IMR-90 (cell line): ENCODE data around the gene ZNF583. TPM values are rescaled to one million over a fixed set of nuclear protein-coding genes. Genes with fewer than 3 reads are reported as not detected.

Source experiments
- ATAC-seq: fragments of 200-7000 bp; cut with Tn5 transposase; 2 replicates; pipeline ENCODE4 v1.9.1; 2020; ENCODE audit warnings: low read depth, mild to moderate bottlenecking, moderate library complexity
- BruUV-seq: library from RNA; stranded (reverse); fragments of 400-500 nt; replicated peaks from 2 replicates; lab custom pipeline; 2021; lab: Mats Ljungman, UMichigan
- CTCF ChIA-PET: fragments of 300-600 bp; formaldehyde crosslinking; extraction: SDS; loops from one replicate; lab custom pipeline; 2021; ENCODE audit warnings: antibody characterized with exemption; lab: Yijun Ruan, JAX
- POLR2A ChIA-PET: fragments of 300-600 bp; sonication (Branson Sonifier 250); formaldehyde crosslinking; loops from one replicate; lab custom pipeline; 2022; ENCODE audit warnings: antibody characterized with exemption; ENCODE audit not compliant: unreplicated experiment; lab: Charles Lee
- DNase-seq: peaks from one replicate; pipeline ENCODE4 v3.0.0; 2013
- H2AFZ ChIP-seq: replicated peaks from 2 replicates; pipeline ENCODE3; 2013; ENCODE audit warnings: low read length, mild to moderate bottlenecking; ENCODE audit not compliant: poor library complexity
- H2AK5ac ChIP-seq: 2 replicates; pipeline ENCODE4 v1.6.1; 2013; ENCODE audit warnings: low read depth, low read length, inconsistent platforms
- H2AK9ac ChIP-seq: replicated peaks from 2 replicates; pipeline ENCODE3; 2013; ENCODE audit warnings: mild to moderate bottlenecking, low read depth, low read length, moderate library complexity; ENCODE audit not compliant: poor library complexity
- H2BK120ac ChIP-seq: 2 replicates; pipeline ENCODE4 v1.6.1; 2013; ENCODE audit warnings: low read depth, low read length, inconsistent platforms
- H2BK15ac ChIP-seq: 3 replicates; pipeline ENCODE4 v1.6.1; 2013; ENCODE audit warnings: low read depth, low read length, inconsistent platforms
- H2BK20ac ChIP-seq: 2 replicates; pipeline ENCODE4 v1.6.1; 2013; ENCODE audit warnings: low read depth, mild to moderate bottlenecking, inconsistent platforms, low read length, moderate library complexity
- H2BK5ac ChIP-seq: 2 replicates; pipeline ENCODE4 v1.6.1; 2013; ENCODE audit warnings: mild to moderate bottlenecking, low read depth, low read length, inconsistent platforms; ENCODE audit not compliant: poor library complexity, severe bottlenecking
- H3K14ac ChIP-seq: replicated peaks from 2 replicates; pipeline ENCODE4 v1.6.1; 2013; ENCODE audit warnings: low read depth, low read length, inconsistent platforms
- H3K18ac ChIP-seq: 2 replicates; pipeline ENCODE4 v1.6.1; 2013; ENCODE audit warnings: low read depth, low read length, control low read depth
- H3K23ac ChIP-seq: 2 replicates; pipeline ENCODE4 v1.6.1; 2013; ENCODE audit warnings: low read depth, low read length, inconsistent platforms
- H3K27ac ChIP-seq: 2 replicates; pipeline ENCODE4 v1.5.1; 2013; ENCODE audit warnings: mild to moderate bottlenecking, control low read depth, low read length; ENCODE audit not compliant: insufficient read depth
- H3K27me3 ChIP-seq: 2 replicates; pipeline ENCODE4 v1.6.1; 2013; ENCODE audit warnings: low read length; ENCODE audit not compliant: control insufficient read depth, insufficient read depth
- H3K36me3 ChIP-seq: 2 replicates; pipeline ENCODE4 v1.6.1; 2013; ENCODE audit warnings: low read length, mixed read lengths; ENCODE audit not compliant: control insufficient read depth, insufficient read depth
- H3K4ac ChIP-seq: 2 replicates; pipeline ENCODE4 v1.6.1; 2013; ENCODE audit warnings: low read depth, low read length, inconsistent platforms
- H3K4me1 ChIP-seq: 2 replicates; pipeline ENCODE4 v1.6.1; 2013; ENCODE audit warnings: low read length, mixed read lengths; ENCODE audit not compliant: control insufficient read depth, insufficient read depth
- H3K4me2 ChIP-seq: 2 replicates; pipeline ENCODE4 v1.6.1; 2013; ENCODE audit warnings: low read depth, mild to moderate bottlenecking, control low read depth, low read length, moderate library complexity
- H3K4me3 ChIP-seq: 2 replicates; pipeline ENCODE4 v1.5.1; 2013; ENCODE audit warnings: low read depth, mild to moderate bottlenecking, control low read depth, low read length, moderate library complexity; ENCODE audit not compliant: insufficient read depth
- H3K56ac ChIP-seq: 2 replicates; pipeline ENCODE4 v1.6.1; 2013; ENCODE audit warnings: low read length, inconsistent platforms; ENCODE audit not compliant: insufficient read depth; ENCODE audit errors: extremely low read depth
- H3K79me1 ChIP-seq, 2 experiments: 2 replicates each; pipeline ENCODE4 v1.6.1; 2013; ENCODE audit warnings: low read length in 2 of 2, inconsistent platforms in 1 of 2, low read depth in 1 of 2
- H3K9ac ChIP-seq: 2 replicates; pipeline ENCODE4 v1.6.1; 2013; ENCODE audit warnings: low read depth, low read length, control low read depth
- H3K9me1 ChIP-seq: 2 replicates; pipeline ENCODE4 v1.6.1; 2013; ENCODE audit warnings: low read length, inconsistent platforms; ENCODE audit not compliant: insufficient read depth
- H3K9me3 ChIP-seq: 2 replicates; pipeline ENCODE4 v1.6.1; 2013; ENCODE audit warnings: low read length; ENCODE audit not compliant: control insufficient read depth, insufficient read depth
- H4K20me1 ChIP-seq: 2 replicates; pipeline ENCODE4 v1.6.1; 2013; ENCODE audit warnings: low read length, inconsistent platforms; ENCODE audit not compliant: insufficient read depth
- H4K5ac ChIP-seq: 2 replicates; pipeline ENCODE4 v1.6.1; 2013; ENCODE audit warnings: mild to moderate bottlenecking, low read depth, low read length, control low read depth
- H4K8ac ChIP-seq, 2 experiments: 2 replicates each; pipeline ENCODE4 v1.6.1; 2013; ENCODE audit warnings: low read depth in 2 of 2, low read length in 2 of 2, control low read depth in 1 of 2, inconsistent platforms in 1 of 2
- H4K91ac ChIP-seq: 2 replicates; pipeline ENCODE4 v1.6.1; 2013; ENCODE audit warnings: low read depth, low read length, inconsistent platforms; ENCODE audit not compliant: insufficient read depth
- CEBPB ChIP-seq: IDR thresholded peaks from 2 replicates; pipeline ENCODE4 v1.6.1; 2012; ENCODE audit warnings: low read depth, low read length, improper control_type of control experiment
- CHD1 ChIP-seq: IDR thresholded peaks from 2 replicates; pipeline ENCODE4 v1.6.1; 2012; ENCODE audit warnings: low read depth, low read length, improper control_type of control experiment
- MXI1 ChIP-seq: IDR thresholded peaks from 2 replicates; pipeline ENCODE4 v1.6.1; 2012; ENCODE audit warnings: low read depth, mild to moderate bottlenecking, low read length, moderate library complexity, borderline replicate concordance
- POLR2A ChIP-seq: IDR thresholded peaks from 2 replicates; pipeline ENCODE4 v1.6.1; 2012; ENCODE audit warnings: mild to moderate bottlenecking, low read depth, low read length
- RAD21 ChIP-seq: IDR thresholded peaks from 2 replicates; pipeline ENCODE4 v1.6.1; 2012; ENCODE audit warnings: low read length, improper control_type of control experiment
- WGBS, 2 experiments: methylation state at CpG; one replicate each; pipeline versions ENCODE4 v1.1.5 to v1.1.7; 2013; ENCODE audit warnings: missing lambda C conversion rate in 2 of 2; ENCODE audit not compliant: insufficient read length in 1 of 2; ENCODE audit errors: extremely low coverage in 2 of 2; 5-methylcytosine and 5-hydroxymethylcytosine counted together
- dilution Hi-C: fragments of 300-500 bp; cut with HindIII; formaldehyde crosslinking; loops from one replicate; pipeline ENCODE4 v1.14.3; 2018; ENCODE audit warnings: low sequenced_read_pairs; ENCODE audit not compliant: unreplicated experiment
- in situ Hi-C: fragments of 300-500 bp; cut with MboI; formaldehyde crosslinking; loops from 3 replicates; pipeline ENCODE4 v1.14.3; 2019; ENCODE audit warnings: low sequenced_read_pairs, inconsistent platforms, mixed read lengths
- intact Hi-C: fragments of 100-400 bp; cut with micrococcal nuclease; formaldehyde crosslinking; loops from 2 replicates; pipeline ENCODE4 v1.10.0; 2022
- polyA plus RNA-seq, 3 experiments: library from polyadenylated mRNA; depleted of rRNA; stranded (reverse); fragments of >200 nt; gene quantifications; 2 replicates each; pipeline ENCODE4 v1.2.3, GENCODE V29; 2012; ENCODE audit warnings: low replicate concordance in 1 of 3
- total RNA-seq: library from RNA; depleted of rRNA; stranded (reverse); fragments of >200 nt; gene quantifications from 2 replicates; pipeline ENCODE4 v1.2.3, GENCODE V29; 2012
- TF ChIP-seq, protein P1 (sequence below): fragments of 150-350 bp; IDR thresholded peaks from 2 replicates; pipeline ENCODE4 v1.6.1; 2017; ENCODE audit warnings: mild to moderate bottlenecking, antibody characterized with exemption, low read length, low read depth
- TF ChIP-seq, protein P2 (sequence below): conservative IDR thresholded peaks from 2 replicates; pipeline ENCODE4 v1.5.1; 2012; ENCODE audit warnings: mild to moderate bottlenecking, low read depth, low read length, improper control_type of control experiment

Gene ZNF583
- total and polyA plus RNA-seq, 2 of the 4 experiments (the other 2 are of a cell fraction), result 2.8 to 5.4 TPM

DNA sequence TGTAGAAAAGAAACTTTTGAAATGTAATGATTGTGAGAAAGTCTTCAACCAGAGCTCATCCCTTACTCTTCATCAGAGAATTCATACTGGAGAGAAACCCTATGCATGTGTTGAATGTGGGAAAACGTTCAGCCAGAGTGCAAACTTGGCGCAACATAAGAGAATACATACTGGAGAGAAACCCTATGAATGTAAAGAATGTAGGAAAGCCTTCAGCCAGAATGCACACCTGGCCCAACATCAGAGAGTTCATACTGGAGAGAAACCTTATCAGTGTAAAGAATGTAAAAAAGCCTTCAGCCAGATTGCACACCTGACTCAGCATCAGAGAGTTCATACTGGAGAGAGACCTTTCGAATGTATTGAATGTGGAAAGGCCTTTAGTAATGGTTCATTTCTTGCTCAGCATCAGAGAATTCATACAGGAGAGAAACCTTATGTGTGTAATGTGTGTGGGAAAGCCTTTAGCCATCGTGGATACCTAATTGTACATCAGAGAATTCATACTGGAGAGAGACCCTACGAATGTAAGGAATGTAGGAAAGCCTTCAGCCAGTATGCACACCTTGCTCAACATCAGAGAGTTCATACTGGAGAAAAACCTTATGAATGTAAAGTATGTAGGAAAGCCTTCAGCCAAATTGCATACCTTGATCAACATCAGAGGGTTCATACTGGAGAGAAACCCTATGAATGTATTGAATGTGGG, 19.3 kb downstream of the ZNF583 start:
- H2BK20ac ChIP-seq, result no peak overlapping the region
- no peak overlapping the region for H2AFZ ChIP-seq
- H4K20me1 ChIP-seq, result no peaks in the 10 kb centered on the region
- no peak overlapping the region for H2AK9ac ChIP-seq
- H3K18ac ChIP-seq, result no peak overlapping the region
- no peak overlapping the region for H3K4ac ChIP-seq
- no peak overlapping the region for H3K9ac ChIP-seq
- H3K14ac ChIP-seq, result no peak overlapping the region
- no peak overlapping the region for H4K91ac ChIP-seq
- H3K4me1 ChIP-seq, result no peaks in the 10 kb centered on the region
- no peaks in the 10 kb centered on the region for H3K9me1 ChIP-seq
- ChIA-PET CTCF (no interaction called here), POLR2A (no interaction called here)
- H3K9me3 ChIP-seq, result peaks cover 61% of the 10 kb centered on the region
- in situ Hi-C loops (loop anchor here (25.0 kb wide), 1 partner anchor 964 kb away; the partner anchor contains the start of gene ZNF548), intact Hi-C loops (no loop called here), dilution Hi-C loops (no loop called here)
- WGBS, 2 experiments, result no CpG with 5 or more reads among the region's 5 CpGs
- TF ChIP-seq POLR2A, result no peak
- no peak for TF ChIP-seq MXI1
- TF ChIP-seq, protein P1, sequence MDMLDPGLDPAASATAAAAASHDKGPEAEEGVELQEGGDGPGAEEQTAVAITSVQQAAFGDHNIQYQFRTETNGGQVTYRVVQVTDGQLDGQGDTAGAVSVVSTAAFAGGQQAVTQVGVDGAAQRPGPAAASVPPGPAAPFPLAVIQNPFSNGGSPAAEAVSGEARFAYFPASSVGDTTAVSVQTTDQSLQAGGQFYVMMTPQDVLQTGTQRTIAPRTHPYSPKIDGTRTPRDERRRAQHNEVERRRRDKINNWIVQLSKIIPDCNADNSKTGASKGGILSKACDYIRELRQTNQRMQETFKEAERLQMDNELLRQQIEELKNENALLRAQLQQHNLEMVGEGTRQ, result no peak
- TF ChIP-seq CHD1, result no peak
- TF ChIP-seq CEBPB, result no peak
- TF ChIP-seq RAD21, result no peak
- TF ChIP-seq, protein P2, sequence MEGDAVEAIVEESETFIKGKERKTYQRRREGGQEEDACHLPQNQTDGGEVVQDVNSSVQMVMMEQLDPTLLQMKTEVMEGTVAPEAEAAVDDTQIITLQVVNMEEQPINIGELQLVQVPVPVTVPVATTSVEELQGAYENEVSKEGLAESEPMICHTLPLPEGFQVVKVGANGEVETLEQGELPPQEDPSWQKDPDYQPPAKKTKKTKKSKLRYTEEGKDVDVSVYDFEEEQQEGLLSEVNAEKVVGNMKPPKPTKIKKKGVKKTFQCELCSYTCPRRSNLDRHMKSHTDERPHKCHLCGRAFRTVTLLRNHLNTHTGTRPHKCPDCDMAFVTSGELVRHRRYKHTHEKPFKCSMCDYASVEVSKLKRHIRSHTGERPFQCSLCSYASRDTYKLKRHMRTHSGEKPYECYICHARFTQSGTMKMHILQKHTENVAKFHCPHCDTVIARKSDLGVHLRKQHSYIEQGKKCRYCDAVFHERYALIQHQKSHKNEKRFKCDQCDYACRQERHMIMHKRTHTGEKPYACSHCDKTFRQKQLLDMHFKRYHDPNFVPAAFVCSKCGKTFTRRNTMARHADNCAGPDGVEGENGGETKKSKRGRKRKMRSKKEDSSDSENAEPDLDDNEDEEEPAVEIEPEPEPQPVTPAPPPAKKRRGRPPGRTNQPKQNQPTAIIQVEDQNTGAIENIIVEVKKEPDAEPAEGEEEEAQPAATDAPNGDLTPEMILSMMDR, result no peak
- H4K8ac ChIP-seq, result no peak overlapping the region
- H2BK120ac ChIP-seq, result no peak overlapping the region
- no peak overlapping the region for H3K23ac ChIP-seq
- H3K79me1 ChIP-seq, result no peaks in the 10 kb centered on the region; a peak in 1 of 4 replicates
- H2BK5ac ChIP-seq, result no peak overlapping the region
- no peaks in the 10 kb centered on the region for H3K27me3 ChIP-seq
- BruUV-seq, result TSS peak; percentile 22
- no peak overlapping the region for H2AK5ac ChIP-seq
- no peak overlapping the region for H3K4me2 ChIP-seq
- no peak overlapping the region for H3K27ac ChIP-seq
- DNase-seq, result no peak
- H4K5ac ChIP-seq, result no peak overlapping the region
- H3K4me3 ChIP-seq, result no peak overlapping the region
- H3K36me3 ChIP-seq, result peaks cover 7% of the 10 kb centered on the region; the same call in 1 of the 2 replicates
- no peak overlapping the region for H3K56ac ChIP-seq
- ATAC-seq, result no peak
- no peak overlapping the region for H2BK15ac ChIP-seq
